HCT116 (cell line): Measurements from ENCODE around the gene TSPAN14. TPM values are rescaled to one million over a fixed set of nuclear protein-coding genes. Genes with fewer than 3 reads are reported as not detected.

Experiments
- ATAC-seq: fragments of 200-7000 bp; cut with Tn5 transposase; 2 replicates; pipeline ENCODE4 v1.9.1; 2020; ENCODE audit warnings: mild to moderate bottlenecking, moderate library complexity
- BruUV-seq: library from RNA; stranded (reverse); fragments of 400-500 nt; replicated peaks from 2 replicates; lab custom pipeline; 2021; lab: Mats Ljungman, UMichigan
- CTCF ChIA-PET: fragments of 300-600 bp; sonication (Branson Sonifier 250); formaldehyde crosslinking; loops from one replicate; lab custom pipeline; 2021; ENCODE audit warnings: antibody characterized with exemption; lab: Charles Lee
- POLR2A ChIA-PET: fragments of 300-600, 350-600 bp; sonication (Branson Sonifier 250); formaldehyde crosslinking; loops from one replicate; lab custom pipeline; 2021; ENCODE audit warnings: antibody characterized with exemption; lab: Charles Lee
- RAD21 ChIA-PET, 2 experiments: fragments of 300-600 bp; sonication (Branson Sonifier 250); formaldehyde crosslinking; loops; one replicate each; lab custom pipeline; 2023; ENCODE audit warnings: low total read pairs in 2 of 2; ENCODE audit not compliant: uncharacterized antibody in 2 of 2, unreplicated experiment in 2 of 2, low non-redundant PET in 1 of 2; lab: Charles Lee
- DNase-seq: peaks from one replicate; pipeline ENCODE4 v3.0.0-alpha.2; 2010; ENCODE audit warnings: low read depth, low spot score
- H2AFZ ChIP-seq: fragments of 200-600 bp; shearing (Covaris generic), sonication (generic); 2 replicates; pipeline ENCODE4 v1.6.1; 2017; ENCODE audit warnings: low read depth, mixed run types, mixed read lengths, antibody characterized with exemption, low read length; ENCODE audit not compliant: poor library complexity, severe bottlenecking
- H3K27ac ChIP-seq: 2 replicates; pipeline ENCODE4 v1.5.1; 2012; ENCODE audit warnings: low read depth, low read length
- H3K27me3 ChIP-seq: fragments of 200-600 bp; sonication (generic); 2 replicates; pipeline ENCODE4 v1.6.1; 2016; ENCODE audit warnings: mixed run types, low read length, mixed read lengths; ENCODE audit not compliant: insufficient read depth
- H3K36me3 ChIP-seq, 2 experiments: fragments of 200-500 bp in 1 of 2; fragments of 200-600 bp in 1 of 2; sonication (Bioruptor generic) in 1 of 2; sonication (generic) in 1 of 2; 2 replicates each; pipeline versions ENCODE4 v1.5.1 to v1.6.1; 2014 to 2016; ENCODE audit warnings: low read length in 2 of 2, inconsistent platforms in 1 of 2, mixed read lengths in 1 of 2, mixed run types in 1 of 2; ENCODE audit not compliant: insufficient read depth in 2 of 2, control insufficient read depth in 1 of 2
- H3K4me1 ChIP-seq, 2 experiments: fragments of 200-600 bp in 1 of 2; sonication (generic) in 1 of 2; 2 replicates each; pipeline versions ENCODE4 v1.5.1 to v1.6.1; 2012 to 2017; ENCODE audit warnings: low read length in 2 of 2, inconsistent platforms in 1 of 2, mild to moderate bottlenecking in 1 of 2, mixed read lengths in 1 of 2, mixed run types in 1 of 2, moderate library complexity in 1 of 2; ENCODE audit not compliant: insufficient read depth in 2 of 2, control insufficient read depth in 1 of 2
- H3K4me2 ChIP-seq: fragments of 200-600 bp; sonication (generic); 2 replicates; pipeline ENCODE4 v1.6.1; 2017; ENCODE audit warnings: mixed run types, low read length, mixed read lengths
- H3K4me3 ChIP-seq, 2 experiments: fragments of 200-600 bp in 1 of 2; sonication (generic) in 1 of 2; replicated peaks in 1 of 2; 2 replicates each; pipeline ENCODE4 v1.5.1; 2011 to 2016; ENCODE audit warnings: low read length in 2 of 2, control low read depth in 1 of 2, low read depth in 1 of 2, mild to moderate bottlenecking in 1 of 2, mixed read lengths in 1 of 2, mixed run types in 1 of 2
- H3K79me2 ChIP-seq: fragments of 200-600 bp; sonication (generic); 2 replicates; pipeline ENCODE4 v1.6.1; 2017; ENCODE audit warnings: mild to moderate bottlenecking, mixed run types, low read length, moderate library complexity, mixed read lengths; ENCODE audit not compliant: insufficient read depth
- H3K9ac ChIP-seq: fragments of 200-600 bp; sonication (generic); 2 replicates; pipeline ENCODE4 v1.6.1; 2016; ENCODE audit warnings: low read length, mixed read lengths
- H3K9me2 ChIP-seq: fragments of 200-600 bp; sonication (generic), shearing (Covaris generic); 2 replicates; pipeline ENCODE4 v1.6.1; 2017; ENCODE audit warnings: mixed run types, mild to moderate bottlenecking, moderate library complexity; ENCODE audit not compliant: insufficient read depth
- H3K9me3 ChIP-seq, 2 experiments: fragments of 200-500 bp in 1 of 2; fragments of 200-600 bp in 1 of 2; sonication (Bioruptor generic) in 1 of 2; sonication (generic) in 1 of 2; 2 replicates each; pipeline ENCODE4 v1.6.1; 2014 to 2017; ENCODE audit warnings: low read length in 2 of 2, mixed read lengths in 2 of 2, inconsistent platforms in 1 of 2, low read depth in 1 of 2, mild to moderate bottlenecking in 1 of 2, mixed run types in 1 of 2, moderate library complexity in 1 of 2; ENCODE audit not compliant: control insufficient read depth in 1 of 2, insufficient read depth in 1 of 2
- H4K20me1 ChIP-seq: fragments of 200-600 bp; sonication (generic), shearing (Covaris generic); 2 replicates; pipeline ENCODE4 v1.6.1; 2017; ENCODE audit warnings: mixed run types, mild to moderate bottlenecking, moderate library complexity; ENCODE audit not compliant: insufficient read depth
- CBX3 ChIP-seq: IDR thresholded peaks from 2 replicates; pipeline ENCODE4 v1.6.1; 2012; ENCODE audit warnings: low read depth
- CEBPB ChIP-seq: IDR thresholded peaks from 2 replicates; pipeline ENCODE4 v1.6.1; 2012; ENCODE audit warnings: low read depth
- CTCF ChIP-seq, 3 experiments: fragments of 200-600 bp in 1 of 3; sonication (generic) in 1 of 3; IDR thresholded peaks in 2 of 3; conservative IDR thresholded peaks in 1 of 3; 2 replicates each; pipeline ENCODE4 v1.5.1; 2012 to 2017; ENCODE audit warnings: low read depth in 2 of 3, low read length in 2 of 3, antibody characterized with exemption in 1 of 3, borderline replicate concordance in 1 of 3, control low read depth in 1 of 3, mild to moderate bottlenecking in 1 of 3, mixed read lengths in 1 of 3, mixed run types in 1 of 3, moderate library complexity in 1 of 3; ENCODE audit not compliant: insufficient read depth in 1 of 3
- EGR1 ChIP-seq: IDR thresholded peaks from 2 replicates; pipeline ENCODE4 v1.6.1; 2012; ENCODE audit warnings: low read depth
- EZH2 ChIP-seq: fragments of 200-600 bp; sonication (generic); IDR thresholded peaks from 2 replicates; pipeline ENCODE4 v1.6.1; 2017; ENCODE audit warnings: antibody characterized with exemption, mixed run types
- EZH2phosphoT487 ChIP-seq: fragments of 200-600 bp; IDR thresholded peaks from 2 replicates; pipeline ENCODE4 v1.6.1; 2018; ENCODE audit warnings: antibody characterized with exemption, borderline replicate concordance
- JUND ChIP-seq: IDR thresholded peaks from 2 replicates; pipeline ENCODE4 v1.6.1; 2012
- POLR2A ChIP-seq: IDR thresholded peaks from 2 replicates; pipeline ENCODE4 v1.7.0; 2011; ENCODE audit warnings: borderline replicate concordance; ENCODE audit not compliant: insufficient read depth, insufficient read length; ENCODE audit errors: extremely low read depth
- RAD21 ChIP-seq: IDR thresholded peaks from 2 replicates; pipeline ENCODE4 v1.6.1; 2012; ENCODE audit warnings: low read depth, mild to moderate bottlenecking
- SIN3A ChIP-seq: IDR thresholded peaks from 2 replicates; pipeline ENCODE4 v1.6.1; 2012; ENCODE audit warnings: low read depth
- SP1 ChIP-seq: IDR thresholded peaks from 2 replicates; pipeline ENCODE4 v1.6.1; 2012; ENCODE audit warnings: low read depth
- SRF ChIP-seq: IDR thresholded peaks from 2 replicates; pipeline ENCODE4 v1.6.1; 2012; ENCODE audit warnings: low read depth
- TCF7L2 ChIP-seq: IDR thresholded peaks from 2 replicates; pipeline ENCODE4 v1.7.0; 2011; ENCODE audit warnings: borderline replicate concordance, inconsistent platforms; ENCODE audit not compliant: insufficient read depth, insufficient read length; ENCODE audit errors: extremely low read depth
- YY1 ChIP-seq: IDR thresholded peaks from 2 replicates; pipeline ENCODE4 v1.6.1; 2011; ENCODE audit warnings: low read length, low read depth, moderate library complexity, mild to moderate bottlenecking; ENCODE audit not compliant: insufficient replicate concordance; ENCODE audit errors: extremely low read depth
- ZFX ChIP-seq: fragments of 450-650 bp; IDR thresholded peaks from 2 replicates; pipeline ENCODE4 v1.6.1; 2017
- ZNF274 ChIP-seq: fragments of 200-500 bp; sonication (Bioruptor generic); IDR thresholded peaks from 2 replicates; pipeline ENCODE4 v1.6.1; 2014; ENCODE audit warnings: mild to moderate bottlenecking, low read depth, low read length, inconsistent platforms
- intact Hi-C: fragments of 100-400 bp; cut with micrococcal nuclease; formaldehyde crosslinking; loops from 2 replicates; pipeline ENCODE4 v1.10.0; 2022
- total RNA-seq: library from RNA; stranded (reverse); gene quantifications from one replicate; pipeline ENCODE4 v1.2.1, GENCODE V29; 2021; ENCODE audit not compliant: unreplicated experiment

The TSPAN14 gene
- total RNA-seq, 1 experiment from 2014 or later: 86.8 TPM

- POLR2A ChIA-PET: no interaction called here
- Histone ChIP-seq H3K27ac (no peak overlapping the region), H3K9ac (no peak overlapping the region), H2AFZ (no peak overlapping the region), H3K4me1 (peaks cover 3 to 26% of the 10 kb centered on the region in 2 experiments; a peak in 2 of 4 replicates), H3K9me3 (no peaks in the 10 kb centered on the region), H3K36me3 (no peaks in the 10 kb centered on the region), H3K27me3 (no peaks in the 10 kb centered on the region), H3K4me2 (no peak overlapping the region), H4K20me1 (no peaks in the 10 kb centered on the region), H3K9me2 (no peaks in the 10 kb centered on the region), H3K4me3 (no peak overlapping the region), H3K79me2 (no peaks in the 10 kb centered on the region)
- TF ChIP-seq EZH2 (no peak), ZNF274 (no peak), JUND (no peak), CTCF (IDR thresholded peaks at IDR 0.05 in 2 of 3, conservative IDR thresholded peaks at IDR 0.05 in 1 of 3; ENCODE audit: borderline replicate concordance in 1 of 3, insufficient read depth in 1 of 3, low read depth in 2 of 3, low read length in 2 of 3) (no peak)
- no peak for DNase-seq
- CTCF ChIA-PET: no interaction called here
- intact Hi-C loops: loop anchor here (10.0 kb wide), 1 partner anchor 285 kb away; no protein-coding TSS in a partner anchor
- BruUV-seq: no TSS peak
- RAD21 ChIA-PET: no interaction called here
- ATAC-seq: no peak
Observed at GRCh38 chr10:80539421-80540031, 85.4 kb downstream of the TSPAN14 start.

- Histone ChIP-seq H3K4me1 (peaks cover 3 to 26% of the 10 kb centered on the region in 2 experiments; a peak in 2 of 4 replicates), H3K9me2 (no peaks in the 10 kb centered on the region), H3K27ac (no peak overlapping the region), H4K20me1 (no peaks in the 10 kb centered on the region), H3K4me2 (no peak overlapping the region), H3K27me3 (no peaks in the 10 kb centered on the region), H2AFZ (no peak overlapping the region), H3K36me3 (no peaks in the 10 kb centered on the region), H3K9ac (no peak overlapping the region), H3K4me3 (no peak overlapping the region), H3K79me2 (no peaks in the 10 kb centered on the region), H3K9me3 (no peaks in the 10 kb centered on the region)
- ATAC-seq (no peak), DNase-seq (no peak)
- ChIA-PET CTCF (no interaction called here), POLR2A (no interaction called here), RAD21 (no interaction called here)
- intact Hi-C loops: no loop called here
- BruUV-seq: no TSS peak
- TF ChIP-seq TCF7L2 (no peak), SRF (no peak), ZNF274 (no peak), SIN3A (no peak), POLR2A (no peak), YY1 (no peak), ZFX (no peak), EGR1 (no peak), RAD21 (no peak), CTCF (IDR thresholded peaks at IDR 0.05 in 2 of 3, conservative IDR thresholded peaks at IDR 0.05 in 1 of 3; ENCODE audit: borderline replicate concordance in 1 of 3, insufficient read depth in 1 of 3, low read depth in 2 of 3, low read length in 2 of 3) (no peak), CBX3 (no peak), SP1 (no peak), EZH2phosphoT487 (no peak), CEBPB (no peak)
Observed at GRCh38 chr10:80540136-80540535, 86.0 kb downstream of the TSPAN14 start.
